Colon (tissue), 2 donors: ENCODE results near the gene ZHX3.

Experiments used
- FAIRE-seq: peaks from 2 replicates; lab custom pipeline; 2012; peaks lifted over from hg19 to GRCh38; lab: Jason Lieb, UNC
- donor health status: control.
- donor health status: control.

ZHX3 gene

GRCh38 chr20:41170386-41171105, 147.0 kb downstream of the ZHX3 start:
- FAIRE-seq, result no peak

- no peak for FAIRE-seq
Observed at GRCh38 chr20:41169791-41170351, 147.7 kb downstream of the ZHX3 start.

DNA sequence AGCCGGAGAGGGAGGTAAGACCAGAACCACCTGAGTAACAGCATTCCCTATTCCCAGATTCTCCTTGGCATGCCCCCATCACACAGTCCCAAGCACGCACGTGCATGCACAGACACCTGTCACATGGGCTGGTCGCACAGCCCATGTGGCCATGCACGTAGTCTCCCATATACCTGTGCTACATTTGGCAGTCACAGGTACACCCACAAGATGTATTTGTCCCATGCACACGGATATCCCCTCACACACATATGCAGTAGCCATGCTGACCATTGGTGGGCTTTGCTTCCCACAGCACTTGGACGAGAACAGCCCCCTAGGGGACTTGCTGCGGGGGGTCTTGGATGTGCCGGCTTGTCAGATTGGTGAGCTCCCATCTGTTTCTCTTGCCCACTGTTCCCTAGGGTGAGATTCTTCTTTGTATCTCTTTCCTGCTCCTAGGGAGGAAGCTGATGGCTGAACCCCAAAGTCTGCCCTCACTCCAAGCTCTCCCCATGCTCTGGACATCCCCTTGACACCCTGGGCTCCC, 148.3 kb downstream of the ZHX3 start:
- no peak for FAIRE-seq

DNA sequence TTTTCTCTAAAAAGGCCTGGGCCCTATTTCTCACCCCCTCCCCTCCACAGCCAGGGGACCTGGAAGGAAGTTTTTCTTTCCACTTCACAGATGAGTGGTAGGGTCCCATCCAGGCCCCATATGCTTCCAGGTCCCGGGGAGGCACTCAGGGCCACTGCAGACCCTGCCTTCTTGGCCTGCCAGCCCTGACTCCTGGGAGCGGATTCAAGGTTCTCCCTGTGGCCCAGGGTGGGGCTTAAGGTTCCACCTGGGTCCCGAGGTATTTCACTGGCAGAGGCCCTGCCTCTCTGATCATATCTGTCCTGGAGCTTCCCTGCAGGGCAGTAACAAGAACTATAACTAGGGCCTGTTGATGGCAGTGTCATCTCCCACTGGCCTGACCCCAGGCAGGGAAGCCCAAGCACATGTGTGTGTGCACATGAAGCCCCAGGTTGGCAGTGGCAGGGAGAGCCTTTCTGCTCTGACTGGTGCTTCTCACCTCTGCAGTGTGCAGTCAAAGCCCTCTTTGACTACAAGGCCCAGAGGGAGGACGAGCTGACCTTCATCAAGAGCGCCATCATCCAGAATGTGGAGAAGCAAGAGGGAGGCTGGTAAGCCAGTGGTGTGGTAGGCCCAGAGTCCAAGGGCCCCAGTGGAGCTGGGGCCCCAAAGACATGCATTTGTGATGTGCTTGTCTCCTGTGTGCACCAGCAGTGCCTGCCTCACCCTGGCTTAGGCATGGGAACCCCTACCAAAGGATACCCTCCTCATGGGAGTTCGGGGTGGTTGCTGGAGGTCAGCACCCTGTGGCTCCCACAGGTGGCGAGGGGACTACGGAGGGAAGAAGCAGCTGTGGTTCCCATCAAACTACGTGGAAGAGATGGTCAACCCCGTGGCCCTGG, 149.0 kb downstream of the ZHX3 start:
- no peak for FAIRE-seq

DNA sequence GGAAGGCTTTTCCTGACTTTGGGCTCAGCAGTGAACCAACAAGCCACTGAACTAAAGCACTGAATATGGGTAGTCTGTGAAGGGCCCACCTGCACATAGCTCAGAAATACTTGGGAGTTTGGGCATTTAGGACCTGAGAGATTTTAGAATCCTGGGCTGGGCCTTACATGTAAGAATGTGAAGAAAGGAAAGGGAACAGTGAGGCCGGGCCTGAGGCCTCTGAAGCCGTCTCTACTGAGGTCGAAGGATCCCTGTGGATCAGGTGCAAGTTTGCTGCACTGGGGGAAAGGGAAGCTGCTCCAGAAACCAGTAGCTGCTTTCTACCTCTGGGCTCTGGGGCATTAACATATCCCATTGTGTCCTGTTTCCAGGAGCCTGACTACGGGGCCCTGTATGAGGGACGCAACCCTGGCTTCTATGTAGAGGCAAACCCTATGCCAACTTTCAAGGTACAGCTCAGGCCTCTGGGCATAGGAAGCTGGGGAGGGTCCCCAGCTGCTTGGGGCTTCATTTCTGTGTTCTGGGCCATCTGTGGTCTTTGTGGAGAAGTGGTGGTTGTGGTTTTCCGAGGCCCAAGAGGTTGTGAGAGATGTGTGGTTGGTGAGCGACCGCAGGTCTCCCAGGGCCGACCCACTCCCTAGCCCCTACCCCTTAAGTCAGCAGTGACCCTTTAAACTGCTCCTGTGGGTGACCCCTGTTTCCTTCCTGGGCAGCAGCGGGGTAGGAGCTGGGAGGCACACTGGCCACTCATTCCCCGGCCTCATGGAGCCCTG, 149.9 kb downstream of the ZHX3 start:
- no peak for FAIRE-seq

GRCh38 chr20:41167118-41167470, 150.4 kb downstream of the ZHX3 start:
- FAIRE-seq, result no peak

- FAIRE-seq, result no peak
Observed at GRCh38 chr20:41166201-41167117, 151.1 kb downstream of the ZHX3 start.

GRCh38 chr20:41165001-41165882, 152.3 kb downstream of the ZHX3 start:
- no peak for FAIRE-seq

DNA sequence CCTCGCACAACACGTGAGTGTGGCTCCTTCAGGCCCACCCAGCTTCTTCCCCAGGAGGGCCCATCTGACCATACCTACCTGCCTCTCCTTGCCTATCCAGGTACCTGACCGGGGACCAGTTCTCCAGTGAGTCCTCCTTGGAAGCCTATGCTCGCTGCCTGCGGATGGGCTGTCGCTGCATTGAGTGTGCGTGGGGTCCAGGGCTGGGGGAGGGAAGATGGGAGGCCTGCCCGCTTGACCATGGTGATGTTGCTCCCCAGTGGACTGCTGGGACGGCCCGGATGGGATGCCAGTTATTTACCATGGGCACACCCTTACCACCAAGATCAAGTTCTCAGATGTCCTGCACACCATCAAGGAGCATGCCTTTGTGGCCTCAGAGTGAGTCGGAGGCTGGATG, 153.7 kb downstream of the ZHX3 start:
- FAIRE-seq, result no peak

GRCh38 chr20:41162396-41162795, 155.1 kb downstream of the ZHX3 start:
- no peak for FAIRE-seq

- no peak for FAIRE-seq
Observed at GRCh38 chr20:41161886-41162285, 155.6 kb downstream of the ZHX3 start.

- no peak for FAIRE-seq
Observed at GRCh38 chr20:41160686-41161085, 156.8 kb downstream of the ZHX3 start.

- FAIRE-seq, result no peak
Observed at GRCh38 chr20:41159547-41159946, 158.0 kb downstream of the ZHX3 start.

DNA sequence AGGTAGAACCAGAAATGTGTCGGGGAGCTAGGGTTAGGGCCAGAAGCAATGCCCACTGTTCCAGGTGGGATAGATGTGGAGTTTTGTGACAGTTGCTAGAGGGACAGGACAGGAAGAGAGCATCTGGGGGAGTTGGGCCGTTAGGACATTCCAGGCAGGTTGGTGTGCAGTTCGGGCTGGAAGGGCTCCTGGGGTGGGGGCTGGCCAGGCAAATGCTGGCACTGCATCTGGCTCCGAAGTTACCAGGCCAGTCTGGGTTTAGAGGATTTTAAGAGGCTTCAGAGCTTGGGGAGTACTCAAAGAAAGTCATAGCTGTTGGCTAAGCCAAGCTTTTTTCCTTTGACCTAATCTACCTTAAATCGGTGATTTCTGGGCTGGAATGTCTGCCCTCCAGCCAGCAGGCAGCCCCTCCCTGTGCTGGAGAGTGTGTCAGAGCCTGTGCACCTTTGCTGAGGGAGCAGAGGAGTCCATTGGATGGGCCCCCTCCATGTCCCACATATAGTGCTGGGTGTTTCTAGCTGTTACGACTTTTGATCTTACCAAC, 159.4 kb downstream of the ZHX3 start:
- FAIRE-seq, result no peak

- FAIRE-seq, result no peak
Observed at GRCh38 chr20:41155261-41155660, 162.3 kb downstream of the ZHX3 start.

GRCh38 chr20:41154436-41155176, 162.9 kb downstream of the ZHX3 start:
- no peak for FAIRE-seq

DNA sequence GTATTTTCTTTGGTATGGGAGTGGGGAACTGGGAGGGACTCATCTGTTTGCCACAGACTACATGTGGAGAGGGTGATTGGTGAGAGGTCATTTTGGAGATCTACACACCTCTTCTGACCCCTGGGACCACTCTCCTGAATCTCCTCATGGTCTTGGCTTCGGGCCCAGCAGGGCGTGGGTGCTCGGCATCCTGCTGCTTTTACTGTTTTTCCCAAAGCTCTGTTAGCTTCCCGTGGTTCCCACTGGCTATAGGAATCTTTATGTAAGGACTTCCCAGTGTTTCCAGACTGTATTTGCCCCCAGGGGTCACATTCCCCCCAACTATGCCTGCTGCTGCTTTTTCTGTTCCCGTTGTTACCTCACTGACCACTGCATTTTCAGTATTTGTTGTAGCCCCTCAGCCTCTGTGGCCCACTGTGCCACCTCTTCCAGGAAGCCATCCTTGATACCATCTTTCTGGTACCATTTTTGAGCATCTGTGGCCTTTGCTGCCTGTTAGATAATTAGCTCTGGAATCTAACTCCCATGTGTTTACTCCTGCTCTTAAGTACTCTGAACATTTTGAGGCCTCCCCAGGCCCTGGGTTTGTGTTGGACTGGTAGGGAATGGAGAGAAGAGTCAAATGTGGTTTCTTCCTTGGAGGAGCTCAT, 165.3 kb downstream of the ZHX3 start:
- no peak for FAIRE-seq

DNA sequence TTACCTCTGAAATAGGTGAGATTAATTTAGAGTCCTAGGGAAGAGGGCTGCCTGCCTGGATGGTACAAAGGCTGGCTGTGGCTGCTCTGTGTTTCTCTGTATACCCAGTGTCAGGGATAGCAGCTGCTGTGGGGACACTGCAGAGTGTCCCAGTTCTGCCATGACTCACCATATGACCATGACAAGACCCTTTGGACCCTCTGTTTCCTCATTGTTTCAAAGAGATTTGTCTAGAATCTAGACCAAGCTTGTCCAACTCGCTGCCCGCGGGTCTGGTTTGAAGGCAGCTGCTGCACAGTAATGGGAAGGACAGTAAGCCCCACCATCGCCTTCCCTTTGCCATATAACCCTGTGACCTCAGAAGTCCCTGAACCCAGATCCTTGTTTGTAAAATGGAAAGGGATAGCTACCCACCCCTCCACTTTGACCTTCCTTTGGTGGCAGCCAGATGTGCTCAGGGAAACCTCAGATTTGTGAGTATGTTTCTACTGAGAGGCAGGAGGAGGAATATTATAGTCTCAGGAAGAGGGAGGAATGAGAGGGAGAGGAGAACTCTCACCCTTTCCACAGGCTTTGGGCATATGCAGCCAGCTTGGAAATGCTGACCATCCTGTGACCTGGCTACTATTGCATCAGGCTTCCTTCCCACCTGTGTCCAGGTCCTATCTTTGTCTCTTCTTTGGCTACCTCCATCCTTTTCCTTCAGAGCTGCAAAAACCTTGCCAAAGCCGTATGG, 166.2 kb downstream of the ZHX3 start:
- FAIRE-seq, result no peak
